Prostate gland (tissue), 2 donors: ENCODE data around the gene SPDYE2.
"Not testable (repeated sequence)": the region's sequence is repeated elsewhere in the genome, so short reads cannot be mapped to it uniquely, and the experiment has no call there.

ENCODE experiments used
- POLR2A ChIP-seq: fragments of 450-650 bp; IDR thresholded peaks from one replicate; pipeline ENCODE4 v1.6.1; 2016; ENCODE audit warnings: antibody characterized with exemption, mild to moderate bottlenecking
- POLR2AphosphoS5 ChIP-seq: sonication (generic); formaldehyde crosslinking; IDR thresholded peaks from one replicate; pipeline ENCODE4 v1.6.1; 2017; ENCODE audit warnings: antibody characterized with exemption
- TF ChIP-seq, protein P1 (sequence below), 4 experiments: fragments of 200-600 bp in 2 of 4; fragments of 450-650 bp in 2 of 4; sonication (generic) in 2 of 4; IDR thresholded peaks; 1 replicate in 3 of 4; 2 replicates in 1 of 4; pipeline ENCODE4 v1.5.1; 2016 to 2019; ENCODE audit warnings: antibody characterized with exemption in 4 of 4, mild to moderate bottlenecking in 2 of 4, moderate library complexity in 2 of 4

DNA sequence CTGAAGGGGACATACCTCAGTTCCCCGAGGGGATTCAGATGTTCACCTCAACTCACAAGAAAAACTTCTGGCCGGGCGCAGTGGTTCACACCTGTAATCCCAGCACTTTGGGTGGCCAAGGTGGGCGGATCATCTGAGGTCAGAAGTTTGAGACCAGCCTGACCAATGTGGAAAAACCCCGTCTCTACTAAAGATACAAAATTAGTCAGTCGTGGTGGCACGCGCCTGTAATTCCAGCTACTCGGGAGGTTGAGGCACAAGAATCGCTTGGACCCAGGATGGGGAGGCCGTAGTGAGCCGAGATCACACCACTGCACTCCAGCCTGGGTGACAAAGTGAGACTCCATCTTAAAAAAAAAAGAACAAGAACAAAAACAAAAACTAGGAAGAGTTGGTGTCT is 5.7 kb upstream of the SPDYE2 start:
- not testable (repeated sequence) for TF ChIP-seq POLR2A, POLR2AphosphoS5
- TF ChIP-seq, protein P1, sequence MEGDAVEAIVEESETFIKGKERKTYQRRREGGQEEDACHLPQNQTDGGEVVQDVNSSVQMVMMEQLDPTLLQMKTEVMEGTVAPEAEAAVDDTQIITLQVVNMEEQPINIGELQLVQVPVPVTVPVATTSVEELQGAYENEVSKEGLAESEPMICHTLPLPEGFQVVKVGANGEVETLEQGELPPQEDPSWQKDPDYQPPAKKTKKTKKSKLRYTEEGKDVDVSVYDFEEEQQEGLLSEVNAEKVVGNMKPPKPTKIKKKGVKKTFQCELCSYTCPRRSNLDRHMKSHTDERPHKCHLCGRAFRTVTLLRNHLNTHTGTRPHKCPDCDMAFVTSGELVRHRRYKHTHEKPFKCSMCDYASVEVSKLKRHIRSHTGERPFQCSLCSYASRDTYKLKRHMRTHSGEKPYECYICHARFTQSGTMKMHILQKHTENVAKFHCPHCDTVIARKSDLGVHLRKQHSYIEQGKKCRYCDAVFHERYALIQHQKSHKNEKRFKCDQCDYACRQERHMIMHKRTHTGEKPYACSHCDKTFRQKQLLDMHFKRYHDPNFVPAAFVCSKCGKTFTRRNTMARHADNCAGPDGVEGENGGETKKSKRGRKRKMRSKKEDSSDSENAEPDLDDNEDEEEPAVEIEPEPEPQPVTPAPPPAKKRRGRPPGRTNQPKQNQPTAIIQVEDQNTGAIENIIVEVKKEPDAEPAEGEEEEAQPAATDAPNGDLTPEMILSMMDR (IDR thresholded peaks at IDR 0.05), result not testable (repeated sequence)
